Measurements from ENCODE around the gene SC5D. TPM values are rescaled to one million over a fixed set of nuclear protein-coding genes. Genes with fewer than 3 reads are reported as not detected.

Gene SC5D
- polyA plus RNA-seq, 1 donor from 2014 or later = 75.7 TPM

GRCh38 chr11:121257289-121257688 lies 35.3 kb upstream of the SC5D start:
- Histone ChIP-seq H3K9me3 (ENCODE audit: low read length) (no peaks in the 10 kb centered on the region), H3K4me2 (ENCODE audit: low read length) (no peak overlapping the region), H3K4me3 (ENCODE audit: low read length) (no peak overlapping the region), H4K20me1 (ENCODE audit: insufficient read depth) (no peaks in the 10 kb centered on the region), H3K27ac (ENCODE audit: low read length) (no peak overlapping the region), H3F3A (ENCODE audit: insufficient read depth, low read length, poor library complexity, severe bottlenecking) (no peaks in the 10 kb centered on the region), H3K27me3 (ENCODE audit: insufficient read depth, low read depth, low read length) (no peaks in the 10 kb centered on the region), H3K9me2 (ENCODE audit: insufficient read depth, low read length) (no peaks in the 10 kb centered on the region), H3K36me3 (ENCODE audit: insufficient read depth, low read length) (no peaks in the 10 kb centered on the region), H2AFZ (ENCODE audit: low read depth, low read length) (no peak overlapping the region), H3K79me2 (replicated peaks; ENCODE audit: insufficient read depth, low read length) (no peaks in the 10 kb centered on the region), H3K9ac (ENCODE audit: low read length) (no peak overlapping the region)
- TF ChIP-seq REST (IDR thresholded peaks at IDR 0.05; ENCODE audit: borderline replicate concordance) (no peak), EZH2 (IDR thresholded peaks at IDR 0.05; ENCODE audit: borderline replicate concordance, insufficient read depth, low read length, poor library complexity, severe bottlenecking) (no peak), CTCF (IDR thresholded peaks at IDR 0.05; ENCODE audit: poor library complexity, severe bottlenecking) (no peak), RAD21 (conservative IDR thresholded peaks at IDR 0.05) (no peak), EP300 (conservative IDR thresholded peaks at IDR 0.05; ENCODE audit: poor library complexity, severe bottlenecking) (no peak), POLR2AphosphoS5 (IDR thresholded peaks at IDR 0.05) (no peak), TAF1 (IDR thresholded peaks at IDR 0.05; ENCODE audit: low read depth) (no peak), SMC3 (conservative IDR thresholded peaks at IDR 0.05; ENCODE audit: poor library complexity) (no peak), MXI1 (conservative IDR thresholded peaks at IDR 0.05; ENCODE audit: poor library complexity, severe bottlenecking) (no peak)

- Histone ChIP-seq H3K4me3 (ENCODE audit: low read length) (no peak overlapping the region), H3K9ac (ENCODE audit: low read length) (no peak overlapping the region), H3K9me2 (ENCODE audit: insufficient read depth, low read length) (no peaks in the 10 kb centered on the region), H3K27ac (ENCODE audit: low read length) (no peak overlapping the region), H3F3A (ENCODE audit: insufficient read depth, low read length, poor library complexity, severe bottlenecking) (no peaks in the 10 kb centered on the region), H2AFZ (ENCODE audit: low read depth, low read length) (no peak overlapping the region), H3K4me2 (ENCODE audit: low read length) (no peak overlapping the region), H3K9me3 (ENCODE audit: low read length) (no peaks in the 10 kb centered on the region), H3K27me3 (ENCODE audit: insufficient read depth, low read depth, low read length) (no peaks in the 10 kb centered on the region), H3K79me2 (replicated peaks; ENCODE audit: insufficient read depth, low read length) (no peaks in the 10 kb centered on the region), H3K36me3 (ENCODE audit: insufficient read depth, low read length) (no peaks in the 10 kb centered on the region), H4K20me1 (ENCODE audit: insufficient read depth) (no peaks in the 10 kb centered on the region)
- TF ChIP-seq EP300 (conservative IDR thresholded peaks at IDR 0.05; ENCODE audit: poor library complexity, severe bottlenecking) (no peak), TAF1 (IDR thresholded peaks at IDR 0.05; ENCODE audit: low read depth) (no peak), MXI1 (conservative IDR thresholded peaks at IDR 0.05; ENCODE audit: poor library complexity, severe bottlenecking) (no peak), EZH2 (IDR thresholded peaks at IDR 0.05; ENCODE audit: borderline replicate concordance, insufficient read depth, low read length, poor library complexity, severe bottlenecking) (no peak), POLR2AphosphoS5 (IDR thresholded peaks at IDR 0.05) (no peak), CTCF (IDR thresholded peaks at IDR 0.05; ENCODE audit: poor library complexity, severe bottlenecking) (no peak)
Measured at GRCh38 chr11:121257976-121258375, 34.6 kb upstream of the SC5D start.
